ENCODE measurements around the gene PCGF2.

DNA sequence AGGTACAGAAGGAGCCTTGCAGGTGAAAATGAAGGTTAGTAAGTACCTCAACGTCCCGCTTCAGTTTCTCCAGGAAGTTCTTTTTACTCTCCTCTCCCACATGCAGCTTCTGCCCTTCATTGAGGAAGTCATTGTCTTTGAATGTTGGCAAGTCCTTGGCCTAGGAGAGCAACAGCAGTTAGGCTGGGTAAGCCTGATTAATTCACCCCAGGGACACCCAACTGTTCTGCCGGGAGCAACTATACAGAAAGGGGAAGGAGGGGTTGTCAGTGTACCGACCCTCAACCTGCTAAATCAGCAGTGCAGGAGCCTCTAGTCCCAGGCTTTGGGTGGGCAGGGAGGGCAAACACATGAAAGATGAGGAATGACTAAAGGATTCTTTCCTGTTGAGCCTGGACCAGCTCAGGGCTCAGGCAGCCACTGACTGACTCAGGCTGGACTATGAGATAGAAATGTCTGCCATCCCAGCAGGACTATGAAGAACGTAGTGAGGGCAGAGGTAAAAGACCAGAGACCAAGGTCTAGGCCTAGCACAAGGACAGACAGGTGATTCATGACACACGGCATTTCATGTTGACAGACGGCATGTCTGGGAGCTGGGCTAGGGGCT lies 29.6 kb upstream of the PCGF2 start:
- TF ChIP-seq, protein P1, sequence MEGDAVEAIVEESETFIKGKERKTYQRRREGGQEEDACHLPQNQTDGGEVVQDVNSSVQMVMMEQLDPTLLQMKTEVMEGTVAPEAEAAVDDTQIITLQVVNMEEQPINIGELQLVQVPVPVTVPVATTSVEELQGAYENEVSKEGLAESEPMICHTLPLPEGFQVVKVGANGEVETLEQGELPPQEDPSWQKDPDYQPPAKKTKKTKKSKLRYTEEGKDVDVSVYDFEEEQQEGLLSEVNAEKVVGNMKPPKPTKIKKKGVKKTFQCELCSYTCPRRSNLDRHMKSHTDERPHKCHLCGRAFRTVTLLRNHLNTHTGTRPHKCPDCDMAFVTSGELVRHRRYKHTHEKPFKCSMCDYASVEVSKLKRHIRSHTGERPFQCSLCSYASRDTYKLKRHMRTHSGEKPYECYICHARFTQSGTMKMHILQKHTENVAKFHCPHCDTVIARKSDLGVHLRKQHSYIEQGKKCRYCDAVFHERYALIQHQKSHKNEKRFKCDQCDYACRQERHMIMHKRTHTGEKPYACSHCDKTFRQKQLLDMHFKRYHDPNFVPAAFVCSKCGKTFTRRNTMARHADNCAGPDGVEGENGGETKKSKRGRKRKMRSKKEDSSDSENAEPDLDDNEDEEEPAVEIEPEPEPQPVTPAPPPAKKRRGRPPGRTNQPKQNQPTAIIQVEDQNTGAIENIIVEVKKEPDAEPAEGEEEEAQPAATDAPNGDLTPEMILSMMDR (IDR thresholded peaks at IDR 0.05; ENCODE audit: low read length): no peak
- TF ChIP-seq EZH2phosphoT487 (IDR thresholded peaks at IDR 0.05; ENCODE audit: low read length) (no peak), EZH2 (optimal IDR thresholded peaks at IDR 0.05; ENCODE audit: low read depth, low read length) (no peak)
